NCI-H82 treated with DMSO at 0.1 percent for 48 hours (cell line): Measurements from ENCODE around the gene SLC38A1.
"Not testable (repeated sequence)": the region's sequence is repeated elsewhere in the genome, so short reads cannot be mapped to it uniquely, and the experiment has no call there.

Experiments used
- DNase-seq: peaks from one replicate; lab custom pipeline; 2025; ENCODE audit not compliant: unreplicated experiment; lab: John Stamatoyannopoulos, UW

The SLC38A1 gene

DNA sequence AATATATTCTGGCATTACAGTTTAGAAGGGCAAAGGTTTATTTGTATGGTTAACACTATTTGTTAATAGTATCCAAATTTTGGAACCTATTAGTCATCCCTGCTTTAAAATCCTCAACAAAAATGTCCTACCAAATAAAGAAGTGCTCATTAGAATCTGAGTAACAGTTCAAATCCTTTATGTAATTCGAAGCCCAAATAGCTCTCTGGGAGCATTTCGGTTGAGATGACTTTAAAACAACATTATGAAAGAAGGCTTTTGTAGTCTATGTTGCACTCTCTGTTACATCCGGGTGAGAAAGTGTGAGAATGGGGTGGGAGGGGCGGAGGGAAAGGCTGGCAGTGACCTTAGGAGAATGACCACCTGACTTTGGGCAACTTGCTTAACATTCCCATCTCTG lies 59.7 kb downstream of the SLC38A1 start:
- DNase-seq, result no peak

DNA sequence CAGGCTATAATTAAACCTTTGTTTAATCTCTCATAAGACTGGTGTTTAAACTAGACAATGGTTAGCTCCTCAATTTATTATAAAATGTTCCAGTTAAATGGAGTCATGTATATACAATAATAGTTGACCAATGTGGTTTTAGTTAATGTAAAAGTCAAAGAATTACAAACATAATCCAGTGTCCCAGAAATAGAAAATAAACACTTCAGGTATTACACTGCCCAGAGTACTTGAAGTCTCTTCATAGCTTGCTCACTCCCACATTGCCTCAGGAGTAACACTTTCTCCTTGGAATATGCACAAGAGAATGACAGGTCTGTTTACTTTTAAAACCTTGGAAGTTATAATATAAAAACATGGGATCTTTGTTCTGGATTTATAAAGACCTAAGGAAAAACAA lies 60.5 kb downstream of the SLC38A1 start:
- DNase-seq, result no peak

DNA sequence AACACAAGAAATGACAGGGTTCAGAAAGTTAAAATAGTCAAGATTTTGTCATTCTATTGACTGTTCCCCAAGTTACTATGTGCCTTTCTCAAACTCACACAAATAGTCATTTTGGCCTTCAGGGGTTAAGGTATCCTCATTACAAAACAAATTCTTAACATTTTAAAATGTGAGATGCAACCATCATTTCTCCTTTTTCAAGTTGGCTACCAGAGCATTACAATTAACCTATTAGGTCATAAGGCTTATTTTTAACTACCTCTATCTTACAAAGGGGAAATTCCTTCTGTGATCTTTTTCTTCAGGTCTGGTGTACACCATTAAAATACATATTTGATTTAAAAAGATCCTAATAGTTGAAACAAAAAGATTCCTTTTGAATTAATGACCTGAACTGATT lies 61.2 kb downstream of the SLC38A1 start:
- DNase-seq, result no peak

DNA sequence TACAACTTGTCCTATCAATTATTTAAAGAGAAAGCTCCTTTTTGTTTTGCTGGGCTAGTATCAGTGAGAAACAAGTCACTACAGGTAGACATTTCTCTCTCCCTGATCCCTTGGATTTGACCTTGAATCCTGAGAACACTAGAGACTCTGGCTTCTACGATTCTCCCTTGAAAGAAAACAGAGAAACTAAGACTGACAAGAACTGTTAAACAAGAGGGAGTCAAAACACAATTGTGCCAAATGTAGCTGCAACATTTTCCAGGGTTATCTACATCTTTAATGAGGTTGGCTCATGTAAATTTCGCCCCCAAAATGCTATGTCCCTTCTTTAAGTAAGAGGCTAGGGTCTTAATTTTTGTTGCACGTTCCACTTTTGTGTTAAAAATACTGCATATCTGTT lies 62.4 kb downstream of the SLC38A1 start:
- no peak for DNase-seq

DNA sequence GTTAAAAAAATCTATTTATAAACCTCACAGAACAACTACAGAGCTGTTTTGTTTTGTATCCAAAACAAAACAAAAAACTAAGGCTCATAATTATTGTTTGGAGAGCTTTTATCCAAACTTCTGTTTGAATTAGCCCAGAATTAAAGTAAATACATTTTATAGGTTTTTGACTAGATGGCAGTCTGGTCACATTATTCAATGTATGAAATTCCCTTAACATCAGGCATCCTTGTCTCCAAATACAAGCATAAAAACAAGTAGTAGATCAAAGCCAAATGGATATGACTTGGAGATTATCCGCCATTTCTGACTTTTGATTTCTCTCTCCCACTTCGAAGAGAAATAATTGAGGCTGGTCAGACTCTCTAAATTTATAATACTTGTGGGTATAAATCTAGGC lies 63.5 kb downstream of the SLC38A1 start:
- no peak for DNase-seq

DNA sequence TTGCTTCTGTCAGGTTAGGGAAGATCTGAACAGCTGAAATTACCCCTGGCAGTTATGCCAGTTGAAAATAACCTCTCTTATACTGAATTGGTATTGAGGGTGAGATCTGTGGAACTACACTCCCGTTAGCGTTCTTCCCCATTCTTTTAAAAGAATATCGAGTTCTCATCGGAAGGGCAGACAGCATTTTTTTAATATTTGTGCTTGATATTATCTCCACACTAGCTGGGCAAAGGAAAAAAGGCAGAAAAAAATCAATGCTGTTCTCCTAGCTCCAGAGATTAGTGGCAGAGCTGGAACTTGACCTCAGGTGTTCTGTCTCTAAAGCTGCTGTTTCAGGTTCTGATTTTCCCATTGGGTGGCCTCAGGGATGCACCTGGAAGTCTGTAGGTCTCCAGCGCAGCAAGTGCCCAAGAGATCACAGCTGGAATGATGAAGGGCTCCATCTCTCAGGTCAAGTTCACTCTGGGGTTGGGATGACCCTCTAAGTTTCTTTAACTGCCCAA lies 67.5 kb downstream of the SLC38A1 start:
- DNase-seq, result no peak

DNA sequence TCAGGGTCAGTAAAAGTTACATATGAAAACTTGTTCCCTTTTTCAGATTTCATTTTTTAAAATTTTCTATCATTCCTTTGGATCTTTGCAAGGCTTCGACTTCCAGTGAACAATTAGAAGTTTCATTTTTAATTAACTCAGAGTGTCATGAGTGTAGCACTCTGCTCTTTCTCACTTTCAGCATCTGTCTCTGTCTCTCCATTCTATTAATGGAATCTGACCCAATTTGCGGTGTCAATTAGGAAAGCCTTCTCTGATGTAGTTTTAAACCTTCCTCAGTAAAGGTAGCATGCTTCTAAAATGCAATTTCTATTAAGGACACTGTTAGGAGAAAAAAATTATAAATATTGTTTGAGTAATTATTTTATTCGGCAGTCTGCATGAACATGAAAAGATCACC lies 68.3 kb downstream of the SLC38A1 start:
- DNase-seq, result no peak

DNA sequence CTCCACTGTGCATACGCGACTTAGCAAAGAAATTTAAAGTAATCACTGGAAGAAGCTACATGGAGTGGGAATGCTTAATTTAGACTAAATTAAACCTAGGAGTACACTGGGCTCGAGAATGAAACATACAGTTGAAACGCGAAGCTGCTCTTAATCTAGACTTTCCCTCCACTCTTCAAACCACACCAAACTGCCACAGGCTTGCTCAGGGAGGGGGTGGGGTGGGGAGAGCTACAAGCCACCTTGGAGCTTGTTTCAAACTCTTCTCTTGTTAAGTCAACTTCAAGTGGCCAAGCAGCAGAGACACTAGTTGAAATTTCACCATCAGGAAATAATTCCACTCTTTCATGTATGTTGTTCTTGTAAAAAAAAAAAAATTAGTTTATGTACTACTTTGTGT lies 69.9 kb downstream of the SLC38A1 start:
- no peak for DNase-seq

DNA sequence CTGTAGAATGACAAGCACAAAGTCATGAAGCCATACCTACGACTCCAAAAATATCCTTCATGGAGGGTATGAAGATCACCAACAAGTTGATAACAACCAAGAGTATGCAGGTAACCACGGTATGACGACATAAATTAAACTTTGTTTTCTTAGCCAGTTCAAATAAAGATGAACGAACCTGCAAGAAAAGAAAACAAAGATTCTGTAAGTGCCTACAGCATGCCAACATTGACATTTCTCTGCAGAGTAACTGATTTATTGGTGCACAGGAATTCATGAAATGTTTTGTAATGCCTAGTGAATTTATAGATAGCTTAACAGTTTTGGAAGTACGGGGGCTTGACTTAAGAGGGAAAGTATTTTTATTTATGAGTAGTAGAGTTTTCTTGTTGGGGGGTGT lies 71.0 kb downstream of the SLC38A1 start:
- DNase-seq, result no peak

DNA sequence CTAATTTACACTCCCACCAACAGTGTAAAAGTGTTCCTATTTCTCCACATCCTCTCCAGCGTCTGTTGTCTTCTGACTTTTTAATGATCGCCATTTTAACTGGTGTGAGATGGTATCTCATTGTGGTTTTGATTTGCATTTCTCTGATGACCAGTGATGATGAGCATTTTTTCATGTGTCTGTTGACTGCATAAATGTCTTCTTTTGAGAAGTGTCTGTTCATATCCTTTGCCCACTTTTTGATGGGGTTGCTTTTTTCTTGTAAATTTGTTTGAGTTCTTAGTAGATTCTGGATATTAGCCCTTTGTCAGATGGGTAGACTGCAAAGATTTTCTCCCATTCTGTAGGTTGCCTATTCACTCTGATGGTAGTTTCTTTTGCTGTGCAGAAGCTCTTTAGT lies 78.3 kb downstream of the SLC38A1 start:
- DNase-seq, result not testable (repeated sequence)

DNA sequence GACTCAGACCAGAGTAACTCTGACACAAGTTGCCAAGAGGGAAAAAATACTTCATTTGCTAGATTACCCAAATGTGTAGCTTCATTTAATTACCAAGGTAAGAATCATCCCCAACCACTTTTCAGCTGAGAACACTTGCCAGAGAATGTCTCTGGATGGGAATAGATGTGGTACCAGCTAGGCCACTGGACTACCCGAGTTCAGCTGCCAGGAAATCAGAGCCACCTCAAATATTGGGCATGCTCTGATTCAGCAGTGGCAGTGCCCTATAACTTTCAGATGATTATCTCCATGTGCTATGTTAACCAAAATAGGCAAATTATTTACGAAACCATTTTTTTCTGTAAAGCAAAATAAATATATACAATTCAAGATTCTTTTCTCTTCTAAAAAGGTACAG lies 80.7 kb downstream of the SLC38A1 start:
- DNase-seq, result no peak

DNA sequence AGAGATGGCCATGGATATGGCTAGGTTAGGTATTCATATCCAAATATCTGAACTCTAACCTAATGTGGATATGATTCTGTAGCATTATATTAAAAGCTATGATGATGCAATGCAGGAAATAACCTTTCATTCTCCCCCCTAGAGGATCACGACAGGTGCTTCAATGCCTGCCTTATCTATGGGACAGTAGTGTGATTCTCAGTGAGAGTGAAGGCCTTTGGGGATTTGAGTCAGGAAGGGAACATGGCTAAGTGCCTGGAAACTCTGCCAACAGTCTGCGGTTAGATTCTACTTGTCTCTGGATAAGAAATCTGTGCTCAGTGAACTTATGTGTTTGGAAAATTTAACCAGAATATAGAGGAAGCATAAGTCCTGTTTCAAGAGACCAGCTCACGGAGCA lies 81.8 kb downstream of the SLC38A1 start:
- DNase-seq, result no peak

DNA sequence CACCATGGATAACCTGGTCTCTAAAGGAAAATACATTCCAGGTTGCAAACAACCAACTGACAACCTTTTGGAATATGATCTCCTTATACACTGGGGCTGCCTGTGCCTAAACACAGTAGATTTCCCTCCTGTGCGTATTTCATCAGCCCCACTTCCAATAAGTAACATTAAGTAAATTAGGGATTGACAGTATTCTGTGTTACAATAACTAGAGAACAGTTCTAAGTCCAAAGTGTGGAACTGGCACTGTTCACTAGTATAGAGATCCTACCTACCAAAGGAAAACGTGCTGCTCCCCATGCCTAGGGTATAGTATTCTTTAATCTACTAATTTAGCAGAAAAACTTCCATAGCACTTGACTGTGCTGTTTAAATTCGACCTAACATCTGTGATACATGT lies 82.8 kb downstream of the SLC38A1 start:
- no peak for DNase-seq

DNA sequence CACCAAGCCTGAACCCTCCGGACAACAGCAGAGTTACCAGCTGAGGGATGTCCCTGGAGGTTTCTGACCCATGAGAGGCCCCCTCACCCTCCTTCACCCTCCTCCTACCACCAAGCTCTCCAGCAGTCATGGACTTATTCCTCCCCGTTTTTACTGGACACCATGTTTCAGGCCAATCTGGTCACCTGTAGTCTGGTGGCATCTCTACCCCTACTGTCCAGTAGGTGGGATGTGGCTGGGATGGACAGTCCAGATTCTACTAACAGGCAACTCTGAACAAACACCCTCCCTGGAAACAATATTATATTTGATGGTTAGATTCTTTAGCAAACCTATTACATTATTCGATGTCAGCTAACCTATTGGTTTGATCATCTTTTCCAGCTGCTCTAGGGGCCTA lies 83.2 kb downstream of the SLC38A1 start:
- DNase-seq, result no peak

DNA sequence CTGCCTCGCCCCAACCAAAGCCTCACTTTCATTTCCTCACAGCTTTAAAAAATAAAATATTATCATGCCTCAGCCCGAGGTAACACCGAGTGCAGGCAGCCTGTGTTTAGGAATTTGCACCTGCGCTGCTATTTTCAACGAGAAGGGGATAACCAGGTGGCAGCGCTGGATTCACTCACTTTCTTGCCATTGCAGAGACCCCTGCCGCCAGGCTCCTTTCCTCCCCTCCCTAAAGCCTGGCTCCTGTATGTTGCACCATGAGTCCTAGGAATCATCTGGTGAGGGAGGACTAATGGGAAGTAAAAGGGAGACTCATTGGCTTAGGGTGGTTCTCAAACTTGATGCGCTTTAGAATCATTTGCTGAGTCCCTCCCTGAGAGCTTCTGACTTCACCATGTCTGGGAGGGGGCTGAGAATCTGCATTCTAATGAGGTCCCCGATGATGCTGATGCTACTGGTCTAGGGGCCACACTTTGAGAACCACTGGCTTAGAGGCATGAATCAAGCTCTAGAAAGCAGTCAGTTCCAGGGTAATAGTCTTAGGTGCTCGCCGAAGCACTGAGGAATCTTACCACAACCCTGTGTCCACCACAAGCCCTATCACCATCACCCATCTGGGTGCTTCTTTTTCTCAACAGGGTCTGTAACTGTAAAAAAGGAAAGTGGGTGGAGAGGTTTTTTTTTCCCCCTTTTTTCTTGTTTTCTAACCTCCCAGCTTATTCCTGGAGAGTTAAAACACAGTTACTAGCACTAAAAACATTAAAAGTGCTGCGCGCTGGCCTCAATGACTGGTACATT lies 83.8 kb downstream of the SLC38A1 start:
- DNase-seq, result no peak

DNA sequence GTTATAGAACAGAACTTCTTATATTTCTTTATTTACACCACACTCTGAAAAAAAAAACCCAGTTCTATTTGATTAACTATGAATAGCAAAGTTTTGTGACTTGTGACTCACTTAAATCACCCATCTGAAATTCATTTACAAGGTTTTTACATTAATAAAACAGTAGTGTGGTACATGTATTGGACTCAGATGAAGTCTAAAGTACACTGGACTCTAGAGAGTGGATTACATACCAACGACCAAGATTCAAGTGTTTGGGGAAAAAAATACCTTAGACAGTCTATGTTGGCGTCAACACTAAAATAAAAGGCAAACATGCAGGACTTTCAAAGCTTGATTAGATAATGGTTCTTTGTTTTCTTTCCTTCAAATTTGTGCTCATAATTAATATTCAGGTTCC lies 85.7 kb downstream of the SLC38A1 start:
- DNase-seq, result no peak

DNA sequence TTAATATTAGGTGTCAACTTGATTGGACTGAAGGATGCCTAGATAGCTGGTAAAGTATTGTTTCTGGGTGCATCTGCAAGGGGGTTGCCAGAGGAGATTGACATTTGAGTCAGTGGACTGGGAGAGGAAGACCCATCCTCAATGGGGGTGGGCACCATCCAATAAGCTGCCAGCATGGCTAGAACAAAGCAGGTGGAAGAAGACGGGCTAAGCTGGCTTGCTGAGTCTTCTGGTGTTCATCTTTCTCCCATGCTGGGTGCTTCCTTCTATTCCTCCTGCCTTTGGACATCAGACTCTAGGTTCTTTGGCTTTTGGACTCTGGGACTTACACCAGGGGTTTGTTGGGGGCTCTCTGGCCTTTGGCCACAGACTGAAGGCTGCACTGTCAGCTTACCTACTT lies 87.4 kb downstream of the SLC38A1 start:
- no peak for DNase-seq

DNA sequence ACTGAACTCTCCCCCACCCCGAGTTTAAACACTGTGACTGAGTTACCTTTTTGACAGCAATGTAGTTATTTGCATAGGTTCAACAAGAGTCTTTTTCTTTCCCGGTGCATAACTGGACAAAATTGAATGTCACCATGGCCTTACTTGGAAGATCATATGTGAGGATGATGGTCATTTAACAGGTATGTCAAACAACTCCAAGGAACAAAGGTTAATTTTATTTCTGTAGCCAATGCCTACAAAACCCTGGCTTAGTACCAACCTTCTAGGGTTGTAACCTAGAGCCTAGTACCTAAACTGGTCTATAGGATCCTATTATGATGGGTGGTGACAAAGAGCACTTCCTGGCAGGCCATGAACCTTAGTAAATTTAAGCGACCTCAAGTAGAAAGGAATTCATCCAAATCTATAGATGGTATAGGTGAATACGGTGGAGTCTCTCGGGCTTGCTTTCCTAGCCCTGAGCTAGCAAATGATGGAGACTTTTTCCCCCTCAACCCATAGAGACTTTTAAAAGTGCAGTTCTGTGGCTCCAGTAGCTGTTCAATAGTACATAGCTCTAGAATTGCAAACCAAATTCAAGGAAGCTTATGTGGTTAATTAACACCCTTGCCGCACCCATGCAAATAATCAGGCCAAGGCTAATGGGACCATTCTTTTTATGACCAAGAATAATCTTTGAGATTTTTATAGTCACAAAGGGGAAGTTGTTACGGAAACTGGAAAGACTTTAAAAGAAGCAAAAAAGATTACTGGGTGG lies 89.0 kb downstream of the SLC38A1 start:
- DNase-seq, result no peak

DNA sequence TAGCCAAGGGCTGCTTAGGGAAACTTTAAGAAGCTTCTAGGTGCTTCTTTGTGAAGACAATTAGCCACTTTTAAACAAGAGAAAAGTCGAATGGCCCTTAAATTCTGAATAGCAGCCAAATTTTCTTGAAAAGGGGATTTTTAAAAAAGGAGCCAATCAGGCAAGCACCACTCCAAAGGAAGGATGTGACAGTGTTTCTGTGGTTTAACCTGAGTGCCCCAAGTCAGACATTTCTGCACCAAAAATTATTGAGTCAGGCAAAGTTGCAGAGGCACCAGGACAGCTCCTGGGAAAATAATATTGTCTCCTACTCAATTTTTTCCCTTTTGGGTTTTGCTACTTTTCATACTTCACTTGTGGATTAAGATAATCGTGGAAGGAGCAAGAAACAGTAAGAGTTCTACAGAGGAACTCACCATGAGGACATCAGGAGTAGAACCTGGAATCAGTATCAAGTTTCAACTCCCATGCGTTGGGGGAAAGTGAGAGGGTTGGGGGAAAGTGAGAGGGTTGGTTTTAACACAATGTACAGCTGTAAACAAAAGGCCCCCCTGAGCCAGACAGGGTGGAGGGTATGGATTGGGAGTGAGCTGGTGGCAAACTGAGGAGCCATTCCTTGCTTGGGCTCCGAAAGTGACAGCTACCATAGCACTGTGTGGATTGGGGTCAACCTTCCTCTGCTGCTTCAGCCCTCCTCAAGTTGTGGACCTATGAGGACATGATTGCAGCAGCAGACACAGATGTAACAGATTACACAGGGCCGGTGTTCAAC lies 90.8 kb downstream of the SLC38A1 start:
- no peak for DNase-seq

DNA sequence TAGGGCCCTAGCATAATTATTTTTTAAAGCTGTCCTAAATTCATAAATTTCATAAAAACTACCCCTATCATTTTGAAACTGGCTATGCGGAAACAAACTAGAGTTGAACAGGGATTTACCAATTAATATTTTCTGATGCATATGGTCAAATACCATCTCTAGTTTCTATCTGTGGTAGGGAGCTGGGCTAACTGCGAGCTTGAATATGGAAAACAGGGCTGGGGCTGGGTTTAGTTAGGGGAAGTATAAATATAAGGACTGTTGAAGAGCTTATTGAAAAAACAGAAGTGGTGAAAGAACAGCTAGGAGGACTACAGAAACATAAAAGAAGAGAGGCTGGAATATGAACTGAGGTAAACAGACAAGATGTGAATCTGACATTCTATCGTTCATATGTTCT lies 91.8 kb downstream of the SLC38A1 start:
- no peak for DNase-seq

DNA sequence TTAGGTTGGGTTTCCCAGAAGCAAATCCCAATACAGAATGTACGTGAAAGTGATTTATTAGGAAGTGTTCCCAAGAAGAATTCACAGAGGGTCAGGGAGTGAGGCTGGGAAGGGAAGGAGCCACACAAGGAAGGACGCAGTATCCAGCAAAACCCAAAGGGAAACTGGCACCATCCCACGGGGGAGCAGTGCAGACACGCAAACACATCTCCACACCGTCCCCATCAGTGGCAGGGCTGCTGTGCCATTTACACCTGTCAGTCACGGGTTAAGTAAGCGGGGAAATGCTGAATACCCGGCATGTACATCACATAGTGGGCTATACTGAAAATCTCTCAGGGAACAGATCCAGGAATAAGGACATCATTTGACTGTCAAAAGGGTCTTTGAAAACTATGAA lies 93.9 kb downstream of the SLC38A1 start:
- no peak for DNase-seq
